Fibroblast of gingiva (primary cell): ENCODE data around the gene ZNF641.
A peak's percentile ranks its signal among the peaks of the same experiment; 100 is the strongest.

Experiments used
- DNase-seq: peaks from one replicate; pipeline ENCODE4 v3.0.0-alpha.2; 2011; ENCODE audit warnings: low read depth

The ZNF641 gene

GRCh38 chr12:48350249-48351021 is at the start of gene ZNF641:
ZNF641 (minus strand) TSS chr12:48350919; CDS start chr12:48348090, 2,829 bp downstream.
- DNase-seq, result peak; percentile 71

- no peak for DNase-seq
Measured at GRCh38 chr12:48390026-48390425, 39.3 kb upstream of the ZNF641 start.

GRCh38 chr12:48389409-48389808 is 38.7 kb upstream of the ZNF641 start:
- DNase-seq, result no peak

GRCh38 chr12:48388938-48389337 is 38.2 kb upstream of the ZNF641 start:
- DNase-seq, result no peak

DNA sequence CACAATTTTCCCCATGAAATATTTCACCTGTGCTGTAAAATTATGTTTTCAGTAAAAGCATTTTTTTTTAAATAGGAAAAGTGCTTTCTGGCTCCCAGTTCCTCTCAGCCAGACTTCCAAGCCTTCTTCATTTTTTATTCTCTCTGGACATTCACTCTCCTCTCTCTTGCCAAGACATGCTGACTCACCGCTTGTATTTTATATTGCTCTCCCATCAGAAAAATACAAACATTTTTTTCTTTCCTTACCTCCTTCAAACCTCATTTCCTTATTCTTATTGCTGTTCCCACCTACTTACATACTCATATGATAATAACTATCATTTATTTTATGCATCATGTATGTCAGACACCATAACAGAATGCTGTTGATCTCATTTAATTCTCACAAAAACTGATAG is 37.7 kb upstream of the ZNF641 start:
- no peak for DNase-seq

DNA sequence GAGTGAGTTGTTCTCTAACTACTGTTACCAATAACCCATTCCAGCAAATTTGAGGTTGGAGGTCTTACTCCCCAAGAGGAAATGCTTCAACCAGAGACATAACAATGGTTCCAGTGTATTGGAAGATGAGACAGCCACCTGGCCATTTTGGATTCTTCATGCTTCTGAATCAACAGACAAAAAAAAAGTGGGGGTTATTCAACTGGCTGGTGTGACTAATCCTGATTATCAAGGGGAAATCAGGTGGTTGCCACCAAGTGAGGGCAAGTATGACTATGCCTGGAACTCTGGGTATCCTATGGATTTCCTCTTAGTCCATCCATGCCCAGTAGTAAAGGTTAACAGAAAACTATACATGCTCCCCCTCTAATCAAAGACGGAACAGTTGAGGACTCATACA is 29.9 kb upstream of the ZNF641 start:
- DNase-seq, result no peak

DNA sequence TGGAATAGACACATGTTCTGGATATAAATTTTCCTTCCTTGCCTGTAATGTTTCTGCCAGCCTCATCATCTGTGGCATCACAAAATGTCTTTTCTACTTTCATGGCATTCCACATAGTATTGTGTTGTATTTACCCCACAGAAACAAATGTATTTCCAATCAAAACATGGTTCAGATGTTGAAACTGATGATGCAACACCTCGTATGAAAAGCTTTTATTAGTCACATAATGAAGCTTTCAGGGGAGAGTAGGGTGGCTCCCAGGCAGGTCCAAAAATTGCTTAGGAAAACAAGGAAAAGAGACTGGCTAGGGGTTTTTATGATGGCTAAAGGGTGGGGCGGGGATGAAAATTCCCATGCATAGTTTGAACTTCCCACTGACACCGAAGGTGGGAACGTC is 29.1 kb upstream of the ZNF641 start:
- peak; percentile 38 for DNase-seq

DNA sequence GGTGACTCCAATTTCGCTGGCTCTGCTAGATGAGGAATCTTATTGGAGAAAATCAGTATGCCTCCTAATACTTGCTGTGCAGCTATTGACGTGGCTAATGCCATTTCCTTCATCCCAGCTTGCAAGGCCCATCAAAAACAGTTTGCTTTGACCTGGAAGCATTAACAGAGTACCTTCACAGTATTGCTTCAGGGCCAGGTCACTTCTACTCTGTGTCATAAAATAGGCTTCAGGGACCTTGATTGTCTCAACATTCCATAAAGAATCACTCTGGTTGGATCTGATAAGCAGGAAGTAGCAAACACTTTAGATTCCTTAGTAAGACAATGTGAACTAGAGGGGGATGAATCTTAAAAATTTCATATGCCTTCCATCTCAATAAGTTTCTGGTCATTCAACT is 26.9 kb upstream of the ZNF641 start:
- DNase-seq, result no peak

DNA sequence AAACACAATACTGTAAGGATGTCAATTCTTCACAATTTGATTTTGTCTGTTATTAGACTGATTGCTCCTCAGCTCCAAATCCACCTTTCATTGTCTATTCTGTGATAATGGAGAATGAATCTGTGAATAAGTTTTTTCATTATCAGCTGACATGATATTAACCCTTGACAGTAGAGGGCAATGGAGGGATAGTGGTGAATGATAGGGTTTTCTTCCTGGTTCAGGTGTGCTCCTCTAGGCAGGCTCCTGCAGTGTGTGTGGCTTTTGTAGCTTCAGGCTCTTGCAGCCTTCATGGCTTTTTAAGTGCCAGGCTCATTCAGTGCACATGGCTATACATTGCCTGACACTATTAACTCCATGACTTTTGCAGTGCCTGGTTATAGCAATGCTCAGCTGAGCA is 23.4 kb upstream of the ZNF641 start:
- no peak for DNase-seq

DNA sequence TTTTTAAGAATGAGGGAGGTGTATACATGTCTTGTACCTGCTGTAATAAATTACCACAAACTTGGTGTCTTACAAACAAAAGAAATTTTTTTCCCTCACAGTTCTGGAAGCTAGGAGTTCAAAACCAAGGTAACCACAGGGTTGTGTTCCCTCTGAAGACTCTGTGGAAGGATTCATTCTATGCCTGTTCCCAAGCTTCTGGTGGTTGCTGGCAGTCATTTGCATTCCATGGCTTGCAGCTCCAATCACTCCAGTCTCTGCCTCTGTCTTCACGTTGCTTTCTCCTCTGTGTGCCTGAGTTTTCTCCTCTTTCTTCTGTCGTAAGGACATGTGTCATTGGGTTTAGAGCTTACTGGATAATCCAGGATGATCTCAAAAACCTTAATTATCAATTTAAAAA is 15.4 kb upstream of the ZNF641 start:
- DNase-seq, result no peak

- DNase-seq, result no peak
Measured at GRCh38 chr12:48361664-48362339, 11.1 kb upstream of the ZNF641 start.

- no peak for DNase-seq
Measured at GRCh38 chr12:48358937-48359513, 8.3 kb upstream of the ZNF641 start.

GRCh38 chr12:48356041-48356768 is 5.5 kb upstream of the ZNF641 start:
- no peak for DNase-seq

- DNase-seq, result no peak
Measured at GRCh38 chr12:48352157-48352760, 1.5 kb upstream of the ZNF641 start.

DNA sequence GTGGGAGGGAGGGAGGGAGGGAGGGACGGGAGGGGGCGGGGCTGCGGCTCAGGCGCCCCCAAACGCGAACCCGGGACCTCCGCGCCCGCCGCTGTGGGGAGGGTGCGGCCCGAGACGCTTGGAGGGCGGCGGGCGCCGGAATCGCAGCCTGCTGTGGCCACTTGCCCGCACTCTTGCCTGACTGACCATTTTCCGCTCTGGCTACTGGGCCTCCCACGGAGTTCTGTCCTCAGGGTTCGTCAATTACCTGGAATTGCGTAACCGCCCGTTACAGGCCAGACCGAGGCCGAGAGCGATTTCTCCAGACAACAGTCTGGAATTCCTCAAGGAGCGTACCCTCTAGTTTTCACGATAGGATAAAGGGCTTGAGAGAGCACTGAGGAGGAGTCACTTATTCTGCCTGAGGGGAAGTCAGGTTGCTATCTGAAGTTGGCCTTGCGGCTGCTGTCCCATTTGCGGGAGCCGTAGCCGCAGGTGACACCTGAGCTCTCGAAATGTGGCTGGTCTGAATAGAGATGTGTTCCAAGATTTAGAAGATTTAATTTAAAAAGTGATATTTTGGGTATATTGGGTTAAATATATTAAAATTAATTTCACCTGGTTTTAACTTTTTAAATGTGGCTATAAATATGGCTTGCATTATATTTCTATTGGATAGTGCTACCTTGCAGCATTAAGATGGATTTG is 446 bp upstream of the ZNF641 start:
- DNase-seq, result peak; percentile 63

GRCh38 chr12:48349471-48349870 is 1.2 kb downstream of the ZNF641 start:
- peak; percentile 39 for DNase-seq

DNA sequence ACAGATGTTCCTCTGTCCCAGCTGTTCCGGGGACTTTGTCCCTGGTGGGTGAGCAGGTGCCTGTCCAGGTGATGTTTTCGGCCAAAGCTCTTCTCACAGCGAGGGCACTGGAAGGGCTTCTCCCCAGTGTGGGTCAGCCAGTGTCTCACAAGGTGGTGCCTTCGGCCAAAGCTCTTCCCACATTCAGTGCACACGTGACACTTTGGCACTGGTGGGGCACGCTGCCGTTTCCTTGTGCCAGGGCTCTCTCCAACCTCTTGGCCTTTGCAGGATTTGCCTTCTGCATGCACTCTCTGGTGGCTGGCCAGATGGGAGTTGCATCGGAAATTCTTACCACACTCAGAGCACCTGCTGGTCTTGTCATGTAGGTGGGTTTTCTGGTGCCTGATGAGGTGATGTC is 7.7 kb downstream of the ZNF641 start:
- no peak for DNase-seq

DNA sequence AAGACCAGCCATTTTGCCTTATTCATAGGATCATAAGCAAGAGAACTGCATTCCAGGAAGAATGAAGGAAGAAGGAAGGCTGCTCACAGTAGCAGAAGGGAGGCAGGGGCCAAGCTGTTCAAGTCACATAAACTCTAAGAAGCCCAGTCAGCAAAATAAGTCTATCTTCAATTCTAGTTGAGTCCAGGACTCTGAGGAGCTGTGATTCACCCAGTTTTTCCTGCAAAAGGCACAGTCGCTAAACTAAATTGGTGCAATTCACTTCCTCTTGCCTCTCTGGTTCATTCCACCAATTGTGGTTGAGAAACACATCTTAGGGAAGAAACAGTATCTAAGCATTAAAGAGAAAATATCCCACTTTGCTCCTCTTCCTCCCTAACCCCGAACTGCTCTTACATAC is 9.8 kb downstream of the ZNF641 start:
- no peak for DNase-seq

GRCh38 chr12:48339442-48340117 is 11.1 kb downstream of the ZNF641 start:
- DNase-seq, result no peak

DNA sequence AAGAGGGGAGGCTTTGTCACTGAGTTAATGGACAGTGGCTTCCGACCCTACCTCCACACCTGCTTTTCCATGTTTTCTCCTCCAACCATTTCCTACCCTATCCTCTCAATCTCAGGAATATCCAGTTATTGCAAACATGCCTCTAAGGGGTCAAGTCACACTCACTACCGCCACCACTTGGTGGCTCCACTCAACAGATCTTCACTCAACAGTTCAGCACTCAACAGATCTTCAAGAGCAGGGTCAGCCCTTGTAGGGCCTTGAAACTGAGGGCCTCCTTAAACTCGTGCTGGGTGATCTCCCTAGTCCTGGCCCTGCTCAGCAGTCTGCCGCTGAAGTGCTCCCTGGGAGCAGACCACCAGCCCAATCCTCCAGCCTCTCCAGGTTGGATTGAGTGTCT is 14.2 kb downstream of the ZNF641 start:
- DNase-seq, result no peak

DNA sequence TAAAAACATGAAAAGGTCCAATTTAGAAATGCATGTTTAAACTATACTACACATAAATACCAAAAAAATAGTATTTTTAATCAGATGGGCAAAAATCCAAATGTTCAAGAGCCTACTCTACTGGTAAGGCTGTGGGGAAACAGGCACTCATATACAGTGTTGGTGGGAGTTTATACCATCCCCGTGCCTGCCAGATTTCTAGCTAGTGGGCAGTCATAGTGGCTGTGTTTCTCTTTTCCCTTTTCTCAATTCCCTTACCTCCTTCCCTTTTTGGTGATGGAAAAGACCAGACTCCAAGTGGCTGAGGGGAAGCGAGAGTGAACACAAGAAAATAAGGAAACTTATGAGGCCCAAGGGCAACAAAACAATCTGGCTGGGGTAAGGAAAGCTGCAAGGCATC is 14.7 kb downstream of the ZNF641 start:
- no peak for DNase-seq
